ENCODE data around the gene SLC12A6.

Gene SLC12A6

GRCh38 chr15:34342737-34343575 is 5.4 kb upstream of the SLC12A6 start, which contains the start of the genes NOP10 and NUTM1:
NOP10 (minus strand) TSS chr15:34343136; CDS start chr15:34343073, 63 bp downstream.
NUTM1 (plus strand) TSS chr15:34343315; CDS start chr15:34343697, 382 bp downstream.
- TF ChIP-seq CTCF (IDR thresholded peaks at IDR 0.05; ENCODE audit: borderline replicate concordance, insufficient read depth, low read depth, low read length), result peak; percentile 86
- H3K4me3 ChIP-seq (ENCODE audit: low read depth, low read length), result peak within 1 kb of the TSS; percentile 63

- peak overlapping the region; percentile 63 for H3K4me3 ChIP-seq (ENCODE audit: low read depth, low read length)
Observed at GRCh38 chr15:34342213-34342736, 4.7 kb upstream of the SLC12A6 start.

- TF ChIP-seq CTCF (IDR thresholded peaks at IDR 0.05; ENCODE audit: borderline replicate concordance, insufficient read depth, low read depth, low read length), result no peak
Observed at GRCh38 chr15:34341381-34342212, 4.0 kb upstream of the SLC12A6 start.

GRCh38 chr15:34339946-34340345 is 2.4 kb upstream of the SLC12A6 start:
- H3K4me3 ChIP-seq (ENCODE audit: low read depth, low read length), result no peak overlapping the region
- TF ChIP-seq CTCF (IDR thresholded peaks at IDR 0.05; ENCODE audit: borderline replicate concordance, insufficient read depth, low read depth, low read length), result no peak

More at GRCh38 chr15:34341381-34342212, 4.0 kb upstream of the SLC12A6 start:
- H3K4me3 ChIP-seq (ENCODE audit: low read depth, low read length), result peak overlapping the region; percentile 63

GRCh38 chr15:34338347-34338746 is 766 bp upstream of the SLC12A6 start:
- no peak overlapping the region for H3K4me3 ChIP-seq (ENCODE audit: low read depth, low read length)
- no peak for TF ChIP-seq CTCF (IDR thresholded peaks at IDR 0.05; ENCODE audit: borderline replicate concordance, insufficient read depth, low read depth, low read length)

GRCh38 chr15:34336991-34337556 is 507 bp downstream of the SLC12A6 start:
- TF ChIP-seq CTCF (IDR thresholded peaks at IDR 0.05; ENCODE audit: borderline replicate concordance, insufficient read depth, low read depth, low read length), result no peak
- peak overlapping the region; percentile 83 for H3K4me3 ChIP-seq (ENCODE audit: low read depth, low read length)
